Large intestine (tissue), 3 donors: ENCODE results near the gene MEOX2. TPM values are rescaled to one million over a fixed set of nuclear protein-coding genes. Genes with fewer than 3 reads are reported as not detected.
A peak's percentile ranks its signal among the peaks of the same experiment; 100 is the strongest.

ENCODE experiments used
- DNase-seq, 2 donors: peaks; one replicate each; pipeline versions ENCODE4 v3.0.0 to v3.0.0-alpha.2; 2013
- H3K27ac ChIP-seq: one replicate; pipeline ENCODE4 v1.5.1; 2013; ENCODE audit warnings: low read length
- H3K27me3 ChIP-seq: 2 replicates; pipeline ENCODE4 v1.6.1; 2013; ENCODE audit warnings: low read length; ENCODE audit not compliant: control insufficient read depth, insufficient read depth
- H3K36me3 ChIP-seq: 2 replicates; pipeline ENCODE4 v1.6.1; 2013; ENCODE audit warnings: low read length; ENCODE audit not compliant: control insufficient read depth, insufficient read depth
- H3K4me1 ChIP-seq: one replicate; pipeline ENCODE4 v1.6.1; 2013; ENCODE audit warnings: low read length; ENCODE audit not compliant: control insufficient read depth, insufficient read depth
- H3K4me3 ChIP-seq: one replicate; pipeline ENCODE4 v1.5.1; 2013; ENCODE audit warnings: low read length
- H3K9me3 ChIP-seq: one replicate; pipeline ENCODE4 v1.6.1; 2013; ENCODE audit warnings: mild to moderate bottlenecking, low read depth, low read length, moderate library complexity; ENCODE audit not compliant: control insufficient read depth
- WGBS: methylation state at CpG from one replicate; pipeline ENCODE4 v1.1.5; 2013; ENCODE audit warnings: low lambda C conversion rate; ENCODE audit not compliant: insufficient coverage; 5-methylcytosine and 5-hydroxymethylcytosine counted together
- polyA plus RNA-seq: library from polyadenylated mRNA; unstranded; fragments of 120-200 nt; gene quantifications from one replicate; pipeline ENCODE4 v1.2.1, GENCODE V29; 2013

Gene MEOX2
- polyA plus RNA-seq, 1 donor: 3.3 TPM

- 94% methylated on average over 2 of the region's 2 CpGs for WGBS
- H3K27ac ChIP-seq: no peak overlapping the region
- peaks cover 12% of the 10 kb centered on the region for H3K4me1 ChIP-seq
- H3K9me3 ChIP-seq: no peaks in the 10 kb centered on the region
- H3K4me3 ChIP-seq: no peak overlapping the region
- peaks cover 29% of the 10 kb centered on the region for H3K27me3 ChIP-seq
- no peak for DNase-seq
- no peaks in the 10 kb centered on the region for H3K36me3 ChIP-seq
These were observed 4.9 kb downstream of the MEOX2 start for GRCh38 chr7:15681631-15682030.

DNA sequence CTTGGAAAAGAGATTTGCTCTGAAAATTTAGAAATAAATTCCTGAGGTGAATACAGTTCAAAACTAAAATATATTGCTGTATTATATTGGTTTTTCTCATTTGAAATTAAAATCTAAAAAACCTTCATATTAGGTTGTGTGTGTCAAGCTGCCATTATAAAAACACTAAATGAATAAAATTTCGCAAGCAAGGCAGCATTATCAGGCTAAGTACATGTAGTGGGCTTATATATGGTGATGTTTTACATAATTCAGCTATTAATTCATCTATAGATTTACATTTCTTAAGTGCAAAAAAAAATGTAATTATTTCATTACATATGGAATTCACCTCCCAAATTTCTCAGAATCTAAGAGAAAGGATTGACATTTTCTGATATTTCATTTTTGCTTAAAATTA, 5.3 kb downstream of the MEOX2 start:
- DNase-seq: no peak
- Histone ChIP-seq H3K27me3 (peaks cover 24% of the 10 kb centered on the region), H3K36me3 (no peaks in the 10 kb centered on the region), H3K9me3 (no peaks in the 10 kb centered on the region), H3K27ac (no peak overlapping the region), H3K4me3 (no peak overlapping the region), H3K4me1 (peaks cover 7% of the 10 kb centered on the region)
- WGBS: 90% methylated on average over 1 of the region's 1 CpG

- no peak overlapping the region for H3K27ac ChIP-seq
- H3K27me3 ChIP-seq: peaks cover 17% of the 10 kb centered on the region
- H3K4me1 ChIP-seq: peaks cover 2% of the 10 kb centered on the region
- WGBS: 100% methylated on average over 1 of the region's 3 CpGs
- DNase-seq: no peak
- no peaks in the 10 kb centered on the region for H3K9me3 ChIP-seq
- no peak overlapping the region for H3K4me3 ChIP-seq
- H3K36me3 ChIP-seq: no peaks in the 10 kb centered on the region
These were observed 6.0 kb downstream of the MEOX2 start for GRCh38 chr7:15680446-15680845.

- Histone ChIP-seq H3K36me3 (no peaks in the 10 kb centered on the region), H3K9me3 (no peaks in the 10 kb centered on the region), H3K4me3 (no peak overlapping the region), H3K27ac (no peak overlapping the region), H3K4me1 (no peaks in the 10 kb centered on the region), H3K27me3 (peaks cover 6% of the 10 kb centered on the region)
- DNase-seq: no peak
- 83% methylated on average over 1 of the region's 1 CpG for WGBS
These were observed 7.2 kb downstream of the MEOX2 start for GRCh38 chr7:15679306-15679705.

- no peak for DNase-seq
- WGBS: 100% methylated on average over 1 of the region's 3 CpGs
- H3K4me1 ChIP-seq: no peaks in the 10 kb centered on the region
These were observed 7.8 kb downstream of the MEOX2 start for GRCh38 chr7:15678653-15679052.

DNA sequence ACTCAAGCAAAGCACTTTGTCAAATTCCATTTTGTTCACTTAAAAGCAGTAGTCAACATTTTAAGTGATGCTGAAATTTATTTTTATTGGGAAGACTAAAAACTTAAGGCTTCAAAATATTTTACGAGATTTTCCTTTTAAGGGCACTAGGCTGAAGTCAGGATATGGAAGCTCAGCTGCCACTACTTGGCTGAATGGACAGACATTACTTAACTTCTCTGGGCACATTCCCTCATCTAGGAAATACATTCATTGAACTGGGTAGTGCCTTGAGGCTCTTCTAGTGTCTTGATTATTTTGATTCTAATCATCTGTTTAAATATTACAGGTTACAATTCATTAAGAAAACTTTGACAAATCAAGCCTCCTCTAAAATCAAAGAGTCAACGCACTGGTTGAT, 11.1 kb downstream of the MEOX2 start:
- Histone ChIP-seq H3K27me3 (no peaks in the 10 kb centered on the region), H3K9me3 (no peaks in the 10 kb centered on the region), H3K27ac (no peak overlapping the region), H3K4me1 (no peaks in the 10 kb centered on the region), H3K4me3 (no peak overlapping the region), H3K36me3 (no peaks in the 10 kb centered on the region)
- no peak for DNase-seq
- WGBS: 83% methylated on average over 1 of the region's 2 CpGs

More at GRCh38 chr7:15678653-15679052, 7.8 kb downstream of the MEOX2 start:
- Histone ChIP-seq H3K27ac (no peak overlapping the region), H3K27me3 (peaks cover 3% of the 10 kb centered on the region), H3K9me3 (no peaks in the 10 kb centered on the region), H3K4me3 (no peak overlapping the region), H3K36me3 (no peaks in the 10 kb centered on the region)

DNA sequence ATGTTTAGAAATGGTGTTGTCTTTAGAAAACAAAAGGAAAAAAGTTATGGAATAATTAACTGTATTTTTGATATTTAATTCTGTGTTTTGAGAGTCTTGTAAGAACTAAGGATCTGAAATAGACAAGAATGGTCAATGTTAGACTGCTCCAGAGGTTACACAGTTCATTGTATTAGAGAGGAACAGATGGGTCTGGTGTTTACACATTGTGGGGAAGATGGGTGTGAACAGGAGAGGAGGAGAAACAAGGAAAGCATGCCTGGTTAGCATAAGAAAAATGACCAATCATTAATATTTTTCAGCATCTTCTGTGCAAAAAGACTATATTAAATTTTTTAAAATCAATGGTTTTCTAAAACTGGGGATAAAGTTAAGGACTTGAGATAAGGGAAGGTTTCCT, 11.9 kb downstream of the MEOX2 start:
- Histone ChIP-seq H3K4me1 (no peaks in the 10 kb centered on the region), H3K27ac (no peak overlapping the region), H3K9me3 (no peaks in the 10 kb centered on the region), H3K4me3 (no peak overlapping the region), H3K27me3 (no peaks in the 10 kb centered on the region), H3K36me3 (no peaks in the 10 kb centered on the region)
- DNase-seq: no peak

DNA sequence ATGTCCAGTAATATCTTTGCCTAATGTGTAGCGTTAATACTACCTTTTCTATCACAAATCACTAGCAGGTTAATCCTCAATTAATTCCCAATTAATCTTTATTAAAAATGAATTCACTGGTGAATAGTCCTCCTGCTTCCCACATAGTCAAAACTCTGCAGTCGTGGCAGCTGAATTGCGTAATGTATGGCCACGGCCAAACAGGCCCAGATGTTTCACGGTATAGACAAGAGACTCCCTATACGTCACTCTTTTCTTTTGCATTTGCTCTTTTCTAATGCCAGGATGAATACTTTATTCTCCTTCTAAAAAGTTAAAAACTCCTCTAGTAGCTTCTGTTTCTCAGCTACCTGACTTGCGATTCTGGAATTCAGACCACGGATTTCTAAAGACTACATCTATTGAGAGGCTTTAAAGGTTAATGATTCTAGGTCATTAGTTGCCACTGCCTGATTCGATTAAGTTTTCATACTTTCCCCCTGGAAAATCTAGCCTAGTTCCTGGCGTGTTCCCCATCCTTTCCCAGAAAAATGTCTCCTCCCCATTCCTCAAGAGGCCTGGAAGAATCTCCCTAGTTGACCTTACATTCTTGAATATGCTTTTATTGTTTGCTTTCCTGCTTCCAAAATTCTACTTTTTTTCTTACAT, 16.9 kb downstream of the MEOX2 start:
- no peak overlapping the region for H3K27ac ChIP-seq
- no peak overlapping the region for H3K4me3 ChIP-seq
- DNase-seq: no peak
- H3K27me3 ChIP-seq: no peaks in the 10 kb centered on the region
- 90% methylated on average over 2 of the region's 10 CpGs for WGBS
- H3K4me1 ChIP-seq: peaks cover 4% of the 10 kb centered on the region
- no peaks in the 10 kb centered on the region for H3K36me3 ChIP-seq
- no peaks in the 10 kb centered on the region for H3K9me3 ChIP-seq

DNA sequence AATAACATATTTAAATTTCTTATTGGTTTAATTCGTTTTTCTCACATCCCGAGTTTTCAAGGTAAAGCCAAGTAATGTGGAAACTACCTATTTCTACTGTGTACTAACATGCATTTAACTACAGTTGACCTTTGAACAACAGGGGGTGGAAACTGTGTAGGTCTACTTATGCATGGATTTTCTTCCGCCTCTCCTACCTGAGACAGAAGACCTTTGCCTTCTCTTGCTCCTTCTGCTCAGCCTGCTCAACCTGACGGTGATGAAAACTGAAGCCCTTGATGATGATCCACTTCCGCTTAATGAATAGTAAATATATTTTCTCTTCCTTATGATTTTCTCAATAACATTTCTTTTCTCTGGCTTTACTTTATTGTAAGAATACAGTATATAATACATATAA, 18.5 kb downstream of the MEOX2 start:
- peak overlapping the region; percentile 57 for H3K27ac ChIP-seq
- H3K36me3 ChIP-seq: no peaks in the 10 kb centered on the region
- H3K4me3 ChIP-seq: no peak overlapping the region
- no peaks in the 10 kb centered on the region for H3K9me3 ChIP-seq
- H3K4me1 ChIP-seq: peaks cover 4% of the 10 kb centered on the region
- H3K27me3 ChIP-seq: no peaks in the 10 kb centered on the region
- DNase-seq: peak; percentile 88 to 95
- WGBS: 39% methylated on average over 3 of the region's 5 CpGs

- no peak overlapping the region for H3K27ac ChIP-seq
- H3K27me3 ChIP-seq: no peaks in the 10 kb centered on the region
- no peaks in the 10 kb centered on the region for H3K36me3 ChIP-seq
- no peaks in the 10 kb centered on the region for H3K9me3 ChIP-seq
- no CpG with 5 or more reads among the region's 1 CpG for WGBS
- no peak for DNase-seq
- no peak overlapping the region for H3K4me3 ChIP-seq
- H3K4me1 ChIP-seq: peaks cover 3% of the 10 kb centered on the region
These were observed 24.0 kb downstream of the MEOX2 start for GRCh38 chr7:15662451-15662850.

- DNase-seq: no peak
- H3K36me3 ChIP-seq: no peaks in the 10 kb centered on the region
- WGBS: 100% methylated on average over 1 of the region's 3 CpGs
These were observed 28.2 kb downstream of the MEOX2 start for GRCh38 chr7:15658247-15658646.

More at GRCh38 chr7:15658247-15658646, 28.2 kb downstream of the MEOX2 start:
- no peak overlapping the region for H3K4me3 ChIP-seq
- H3K27ac ChIP-seq: no peak overlapping the region
- H3K4me1 ChIP-seq: no peaks in the 10 kb centered on the region
- no peaks in the 10 kb centered on the region for H3K9me3 ChIP-seq
- no peaks in the 10 kb centered on the region for H3K27me3 ChIP-seq
